ENCODE results near the gene SERPINB8.

GRCh38 chr18:63986885-63987284 is 17.0 kb downstream of the SERPINB8 start:
- no peak for TF ChIP-seq CTCF (IDR thresholded peaks at IDR 0.05)
- no peak for TF ChIP-seq POLR2A (IDR thresholded peaks at IDR 0.05)
